SK-MEL-5 (cell line): Measurements from ENCODE around the gene CLEC19A. TPM values are rescaled to one million over a fixed set of nuclear protein-coding genes. Genes with fewer than 3 reads are reported as not detected.

ENCODE experiments used
- DNase-seq: peaks from one replicate; pipeline ENCODE4 v3.0.0-alpha.2; 2016; ENCODE audit warnings: low read depth, low spot score
- in situ Hi-C: cut with HindIII; loops from 2 replicates; pipeline ENCODE4 v1.10.0; 2016; ENCODE audit warnings: low sequenced_read_pairs, high pct_unique_total_duplicates, low pct_unique_long_range_greater_than_20kb
- total RNA-seq: library from RNA; depleted of rRNA; stranded (reverse); fragments of >200 nt; shearing (Covaris generic); gene quantifications from 2 replicates; pipeline ENCODE4 v1.2.3, GENCODE V29; 2014

The CLEC19A gene
- total RNA-seq, 1 experiment from 2014 or later, result not detected

DNA sequence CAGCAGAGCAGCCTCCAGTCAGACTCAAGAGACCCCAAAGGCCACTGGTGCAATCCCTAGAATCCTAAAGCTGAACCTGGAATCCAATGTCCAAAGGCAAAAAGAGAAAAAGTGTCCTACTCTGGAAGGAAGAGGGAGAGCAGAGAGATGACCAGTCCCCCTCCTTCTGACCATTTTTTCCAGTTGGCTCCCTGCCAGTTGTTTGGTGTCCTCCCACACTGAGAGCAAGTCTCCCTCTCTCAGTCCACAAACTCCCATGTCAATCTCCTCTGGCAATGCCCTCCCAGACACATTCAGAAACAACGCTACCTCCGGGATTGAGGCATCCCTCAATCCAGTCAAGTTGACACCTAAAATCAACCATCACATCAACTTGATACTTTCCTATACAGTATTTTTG lies 4.3 kb upstream of the CLEC19A start:
- no peak for DNase-seq
- in situ Hi-C loops, result no loop called here

DNA sequence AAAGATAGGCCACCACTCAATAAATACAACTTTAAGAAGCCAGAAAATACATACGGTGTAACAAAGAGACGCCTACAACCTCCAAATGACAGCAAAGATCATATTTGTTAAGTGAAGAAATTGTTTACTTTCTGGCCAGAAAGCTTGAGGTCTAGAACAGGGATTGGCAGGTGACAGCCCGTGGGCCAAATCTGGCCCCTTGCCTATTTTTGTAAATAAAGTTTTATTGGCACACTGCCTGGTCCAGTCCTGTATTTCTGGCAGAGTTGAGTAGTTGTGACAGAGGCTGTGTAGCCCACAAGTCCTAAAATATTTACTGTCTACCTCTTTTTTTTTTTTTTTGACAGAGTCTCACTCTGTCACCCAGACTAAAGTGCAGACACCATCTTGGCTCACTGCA lies 3.4 kb upstream of the CLEC19A start:
- in situ Hi-C loops, result no loop called here
- DNase-seq, result no peak

GRCh38 chr16:19283637-19284036 lies 1.9 kb upstream of the CLEC19A start:
- in situ Hi-C loops, result no loop called here
- DNase-seq, result no peak

DNA sequence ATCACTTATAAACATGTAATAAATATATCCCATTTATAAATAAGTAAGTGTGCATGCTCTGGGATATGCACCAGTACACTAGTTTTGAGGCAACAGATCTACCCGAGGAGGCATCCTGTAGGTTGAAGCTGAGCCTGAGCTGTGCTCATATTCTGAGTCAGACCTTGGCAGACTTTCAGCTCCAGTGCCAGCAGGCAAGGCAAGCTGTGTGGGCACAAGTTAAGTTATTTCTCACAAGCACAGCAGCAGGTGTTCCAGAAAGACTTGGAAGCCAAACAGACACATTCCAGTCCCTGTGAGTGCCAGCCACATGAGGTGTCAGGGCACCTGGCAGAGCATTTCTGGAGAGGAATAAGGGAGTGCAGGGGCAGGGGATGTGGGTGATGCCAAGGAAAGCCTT lies 1.3 kb upstream of the CLEC19A start:
- no peak for DNase-seq
- in situ Hi-C loops, result no loop called here

GRCh38 chr16:19286827-19287226 lies 1.3 kb downstream of the CLEC19A start:
- in situ Hi-C loops, result no loop called here
- DNase-seq, result no peak

DNA sequence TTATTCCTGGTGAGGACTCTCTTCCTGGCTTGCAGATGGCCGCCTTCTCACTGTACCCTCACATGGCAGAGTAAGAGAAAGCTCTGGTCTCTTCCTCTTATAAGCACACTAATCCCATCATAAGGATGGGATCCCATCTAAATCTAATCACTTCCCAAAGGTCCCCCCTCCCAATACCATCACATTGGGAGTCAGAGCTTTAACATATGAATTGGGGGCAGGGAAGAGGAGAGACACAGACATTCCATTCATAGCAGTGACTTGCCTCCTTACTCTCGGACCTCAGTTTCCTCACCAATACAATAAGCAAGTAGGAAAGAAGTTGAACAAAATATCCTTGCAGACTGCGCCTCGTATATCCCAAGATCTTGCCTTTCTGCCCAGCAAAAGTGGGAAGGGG lies 1.7 kb downstream of the CLEC19A start:
- in situ Hi-C loops, result no loop called here
- DNase-seq, result no peak

DNA sequence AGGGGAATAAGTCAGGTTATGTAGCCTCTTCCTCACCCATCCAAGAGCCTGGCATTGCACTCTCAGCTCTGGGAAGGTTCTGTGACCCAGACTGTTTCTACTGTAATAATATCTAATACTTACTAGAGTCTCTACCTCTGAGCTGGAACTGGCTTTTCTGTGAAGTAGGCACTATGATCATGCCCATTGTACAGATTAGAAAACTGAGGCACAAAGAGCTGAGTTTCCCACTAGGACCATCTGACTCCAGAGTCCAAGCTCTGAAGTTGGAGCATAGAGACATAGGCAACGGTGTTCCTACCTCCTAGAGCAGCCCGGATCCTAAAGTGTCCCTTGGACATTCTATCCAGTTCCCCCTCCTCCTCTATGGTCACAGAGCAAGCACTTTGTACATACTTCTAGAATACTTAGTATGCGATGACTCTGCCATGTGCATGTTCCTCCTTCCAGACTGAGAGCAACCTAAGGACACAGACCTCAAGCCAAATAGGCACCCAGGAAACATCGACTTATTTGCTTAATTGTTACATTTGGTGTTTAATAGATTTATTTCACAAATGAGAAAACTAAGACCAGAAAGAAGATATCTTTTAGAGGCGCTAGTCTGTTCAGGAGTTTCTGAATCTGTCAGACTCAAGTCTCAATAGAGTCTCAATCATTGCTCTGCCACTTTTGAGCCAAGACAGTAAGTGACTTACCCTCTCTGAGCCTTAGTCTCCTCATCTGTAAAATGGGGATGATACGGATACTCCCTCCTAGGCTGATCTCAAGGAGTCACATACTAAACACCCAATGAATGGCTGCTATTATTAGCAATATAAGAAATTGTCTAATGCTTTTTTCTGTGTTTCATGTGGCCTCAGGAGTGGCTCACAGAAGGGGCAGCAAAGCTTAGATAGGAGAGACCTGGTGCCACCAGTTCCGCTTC lies 3.6 kb downstream of the CLEC19A start:
- peak; percentile 24 for DNase-seq
- in situ Hi-C loops, result no loop called here

DNA sequence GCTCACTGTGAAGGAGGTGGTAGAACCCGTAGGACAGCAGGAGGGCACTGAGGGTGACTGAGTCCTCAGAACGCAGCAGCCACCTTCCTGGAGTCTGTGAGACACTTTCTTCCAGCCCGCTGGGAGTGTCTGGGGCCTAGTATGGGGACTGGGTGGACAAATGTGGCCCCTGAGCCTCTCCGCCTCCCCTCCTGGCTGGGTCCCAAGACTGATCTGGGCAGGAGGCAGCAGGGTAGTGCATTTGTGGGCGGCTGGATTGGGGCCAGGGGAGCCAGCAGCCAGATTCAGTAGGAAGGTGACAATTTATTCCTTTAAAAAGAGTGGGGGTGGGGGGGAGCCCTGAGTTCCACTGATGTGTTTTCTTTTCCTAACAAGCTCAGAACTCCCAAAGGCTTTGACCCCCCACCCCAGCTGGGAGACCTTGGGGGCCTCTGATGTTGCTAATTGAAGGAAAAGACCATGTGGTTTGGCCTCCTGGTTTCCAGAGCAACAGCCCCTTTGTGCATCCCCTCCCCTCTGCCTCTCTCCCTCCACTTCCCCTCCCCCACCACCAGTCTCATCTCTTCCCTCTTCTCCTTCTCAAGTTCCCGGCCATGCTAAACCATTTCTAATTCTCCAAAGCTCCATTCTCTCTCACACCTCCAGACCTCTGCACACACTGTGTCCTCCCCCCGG lies 4.4 kb downstream of the CLEC19A start:
- in situ Hi-C loops, result no loop called here
- DNase-seq, result no peak

DNA sequence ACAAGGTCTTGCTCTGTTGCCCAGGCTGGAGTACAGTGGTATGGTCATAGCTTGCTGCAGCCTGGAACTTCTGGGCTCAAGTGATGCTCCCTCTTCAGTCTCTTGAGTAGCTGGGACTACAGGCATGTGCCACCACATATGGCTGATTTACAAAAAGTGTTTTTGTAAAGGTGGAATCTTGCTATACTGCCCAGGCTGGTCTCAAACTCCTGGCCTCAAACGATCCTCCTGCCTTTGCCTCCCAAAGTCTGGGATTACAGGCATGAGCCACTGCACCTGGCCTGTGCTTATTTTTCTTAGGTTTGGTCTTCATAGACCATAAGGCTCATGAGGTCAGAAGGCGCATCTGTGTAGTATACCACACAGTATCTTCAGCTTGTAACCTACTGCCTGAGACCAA lies 5.3 kb downstream of the CLEC19A start:
- no peak for DNase-seq
- in situ Hi-C loops, result no loop called here

DNA sequence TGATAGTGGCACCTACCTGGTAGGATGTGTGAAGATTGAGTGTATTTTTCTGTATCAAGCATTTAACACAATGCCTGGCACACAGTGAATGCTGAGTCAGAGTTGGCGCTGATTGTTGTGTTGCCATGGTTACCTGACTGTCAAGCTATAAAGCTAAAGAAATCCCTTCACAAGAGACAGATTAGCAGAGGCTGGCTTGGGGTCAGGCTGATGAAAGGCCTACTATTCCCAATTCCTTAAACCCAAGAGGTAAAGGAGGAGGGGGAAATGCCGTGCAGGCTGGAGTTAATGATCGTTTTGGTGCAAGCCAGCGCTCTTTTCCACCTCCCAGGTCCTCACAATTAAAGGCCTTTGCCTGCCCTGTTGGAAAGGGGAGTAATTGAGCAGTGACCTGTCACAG lies 5.9 kb downstream of the CLEC19A start:
- in situ Hi-C loops, result no loop called here
- peak; percentile 9 for DNase-seq

DNA sequence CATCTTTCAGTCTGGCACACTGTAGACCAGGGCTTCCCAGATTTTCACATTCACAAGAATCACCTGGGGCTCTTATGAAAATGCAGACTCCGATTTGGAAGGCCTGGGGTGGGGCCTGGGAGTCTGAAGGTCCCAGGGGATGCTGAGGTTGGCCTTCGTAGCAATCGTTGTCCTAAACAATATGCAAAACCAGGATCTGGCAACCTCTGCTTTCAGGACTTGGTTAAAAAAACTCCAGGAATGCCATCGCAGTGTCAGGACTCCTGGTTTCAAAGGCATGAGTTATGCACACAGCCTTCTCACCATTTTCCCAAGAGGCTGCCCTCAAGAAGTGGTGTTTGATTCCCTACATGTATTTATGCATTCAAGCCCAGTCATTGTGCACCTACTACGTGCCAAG lies 6.7 kb downstream of the CLEC19A start:
- in situ Hi-C loops, result no loop called here
- no peak for DNase-seq

- in situ Hi-C loops, result no loop called here
- peak; percentile 44 for DNase-seq
These were observed 8.7 kb downstream of the CLEC19A start for GRCh38 chr16:19294156-19294649.

DNA sequence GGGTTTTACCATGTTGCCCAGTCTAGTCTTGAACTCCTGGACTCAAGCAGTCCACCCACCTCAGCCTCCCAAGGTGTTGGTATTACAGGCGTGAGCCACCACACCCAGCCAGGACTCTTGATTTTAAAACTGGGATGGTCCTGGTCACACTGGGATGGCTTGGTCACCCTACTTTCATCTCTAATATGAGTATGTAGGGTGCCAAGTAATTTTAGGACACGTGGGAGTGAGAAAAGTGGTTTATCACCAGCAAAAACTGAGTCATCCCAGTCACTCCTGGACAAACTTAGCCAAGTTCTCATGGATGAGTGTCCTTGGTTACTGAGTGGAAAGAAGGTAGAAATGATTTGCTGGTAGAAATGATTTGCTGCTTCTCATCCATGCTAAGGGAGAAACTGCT lies 9.9 kb downstream of the CLEC19A start:
- in situ Hi-C loops, result no loop called here
- DNase-seq, result no peak

GRCh38 chr16:19297454-19297853 lies 11.9 kb downstream of the CLEC19A start:
- in situ Hi-C loops, result no loop called here
- no peak for DNase-seq

DNA sequence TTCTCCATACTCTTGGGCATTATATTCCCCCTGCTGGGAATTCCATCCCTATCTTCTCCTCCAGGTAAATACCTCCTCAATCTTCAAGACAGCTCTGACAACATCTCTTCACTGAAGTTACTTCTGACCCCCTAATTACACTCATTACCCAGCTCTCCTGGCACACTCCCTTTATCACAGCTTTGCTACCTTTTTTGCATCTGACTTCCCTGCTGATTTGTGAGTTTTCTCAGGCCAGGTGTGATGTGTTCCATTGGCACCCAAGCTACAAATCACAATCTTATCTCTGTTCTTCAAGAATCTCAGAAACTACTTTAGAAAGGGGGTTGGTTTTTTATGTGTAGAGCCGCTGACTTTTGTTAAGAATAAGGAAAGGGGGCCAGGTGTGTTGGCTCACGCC lies 14.0 kb downstream of the CLEC19A start:
- in situ Hi-C loops, result no loop called here
- no peak for DNase-seq

DNA sequence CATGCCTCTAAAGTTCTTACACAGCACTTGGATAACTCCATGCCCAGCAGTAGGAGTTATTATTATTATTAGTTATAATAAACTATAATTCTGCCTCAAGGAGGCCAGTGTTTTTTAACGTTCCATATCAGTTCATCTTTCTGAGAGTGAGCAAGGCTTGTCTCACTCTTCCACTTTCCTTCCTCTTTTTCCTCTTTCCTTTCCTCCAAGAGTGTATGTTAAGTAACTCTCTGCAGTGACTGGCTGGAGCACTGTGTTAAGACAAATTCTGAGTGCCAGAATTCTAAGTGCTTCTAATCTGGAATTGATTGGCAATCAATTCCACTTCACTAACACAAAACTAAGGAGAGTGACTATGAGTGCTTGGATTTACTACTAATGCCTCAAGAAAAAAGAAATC lies 16.4 kb downstream of the CLEC19A start:
- no peak for DNase-seq
- in situ Hi-C loops, result no loop called here

GRCh38 chr16:19304750-19305149 lies 19.2 kb downstream of the CLEC19A start:
- DNase-seq, result peak; percentile 22
- in situ Hi-C loops, result no loop called here

- DNase-seq, result no peak
- in situ Hi-C loops, result no loop called here
These were observed 19.9 kb downstream of the CLEC19A start for GRCh38 chr16:19305443-19305842.
